Lung (tissue), 12 donors: Measurements from ENCODE around the gene BANF2. TPM values are rescaled to one million over a fixed set of nuclear protein-coding genes. Genes with fewer than 3 reads are reported as not detected.

Experiments
- ATAC-seq: fragments of 200-7000 bp; cut with Tn5 transposase; one replicate; pipeline ENCODE4 v1.9.1; 2020; ENCODE audit warnings: moderate number of reproducible peaks; ENCODE audit not compliant: insufficient read depth, low FRiP score
- DNase-seq, 3 donors: peaks; one replicate each; pipeline ENCODE4 v3.0.0-alpha.2; 2013 to 2017
- H3K27ac ChIP-seq, 2 donors: one replicate each; pipeline ENCODE4 v1.5.1; 2013; ENCODE audit warnings: mild to moderate bottlenecking in 2 of 2, moderate library complexity in 2 of 2, control low read depth in 1 of 2, inconsistent platforms in 1 of 2, low read depth in 1 of 2, low read length in 1 of 2
- H3K27me3 ChIP-seq, 3 donors: one replicate each; pipeline ENCODE4 v1.5.1; 2013; ENCODE audit warnings: low read length in 2 of 3; ENCODE audit not compliant: control insufficient read depth in 3 of 3, insufficient read depth in 3 of 3
- H3K36me3 ChIP-seq, 4 donors: one replicate each; pipeline ENCODE4 v1.5.1; 2013; ENCODE audit warnings: low read length in 4 of 4, mild to moderate bottlenecking in 1 of 4, moderate library complexity in 1 of 4; ENCODE audit not compliant: control insufficient read depth in 4 of 4, insufficient read depth in 4 of 4
- H3K4me1 ChIP-seq, 5 donors: one replicate each; pipeline ENCODE4 v1.5.1; 2013; ENCODE audit warnings: low read length in 5 of 5, mild to moderate bottlenecking in 2 of 5, moderate library complexity in 1 of 5; ENCODE audit not compliant: control insufficient read depth in 5 of 5, insufficient read depth in 5 of 5
- H3K4me3 ChIP-seq: one replicate; pipeline ENCODE4 v1.5.1; 2013; ENCODE audit warnings: mild to moderate bottlenecking, control low read depth, moderate library complexity
- H3K9ac ChIP-seq, 2 donors: one replicate each; pipeline ENCODE4 v1.5.1; 2013; ENCODE audit warnings: low read length in 2 of 2, control low read depth in 1 of 2; ENCODE audit not compliant: insufficient read depth in 1 of 2
- H3K9me3 ChIP-seq, 4 donors: one replicate each; pipeline ENCODE4 v1.5.1; 2013; ENCODE audit warnings: low read length in 3 of 4, mild to moderate bottlenecking in 1 of 4, moderate library complexity in 1 of 4; ENCODE audit not compliant: control insufficient read depth in 4 of 4, insufficient read depth in 3 of 4
- CTCF ChIP-seq: IDR thresholded peaks from 2 replicates; pipeline ENCODE4 v1.5.1; 2012; ENCODE audit warnings: mild to moderate bottlenecking; ENCODE audit errors: control extremely low read depth, extremely low read depth
- WGBS, 2 donors: extraction: QIAGEN DNeasy Blood & Tissue Kit; methylation state at CpG; one replicate each; pipeline ENCODE4 v1.1.7; 2013; 5-methylcytosine and 5-hydroxymethylcytosine counted together
- polyA plus RNA-seq, 2 donors: library from polyadenylated mRNA; stranded (reverse); fragments of 200-250 nt; gene quantifications; one replicate each; pipeline ENCODE4 v1.2.1, GENCODE V29; 2013
- total RNA-seq, 2 donors: library from RNA; depleted of rRNA in 1 of 2; stranded (reverse); fragments of >200 nt in 1 of 2; gene quantifications; one replicate each; pipeline ENCODE4 v1.2.1, GENCODE V29; 2014 to 2021
- donor health status: control.
- donor health status: control.
- donor health status: Bipolar disorder and iron deficiency.
- donor health status: healthy.
- donor health status: DM: yes; HTN: yes; CAD: no.

The BANF2 gene
- total and polyA plus RNA-seq, 4 donors, result not detected

GRCh38 chr20:17696287-17696686 is 3.5 kb upstream of the BANF2 start:
- ATAC-seq, result no peak
- WGBS, 2 donors, result 93 to 94% methylated on average over 1 of the region's 1 CpG
- H3K27me3 ChIP-seq, result no peaks in the 10 kb centered on the region
- H3K9me3 ChIP-seq, result no peaks in the 10 kb centered on the region
- no peak for TF ChIP-seq CTCF
- H3K36me3 ChIP-seq, result no peaks in the 10 kb centered on the region
- H3K4me1 ChIP-seq, result no peaks in the 10 kb centered on the region
- DNase-seq, result no peak
- H3K4me3 ChIP-seq, result no peak overlapping the region
- no peak overlapping the region for H3K9ac ChIP-seq
- no peak overlapping the region for H3K27ac ChIP-seq

- ATAC-seq (no peak), DNase-seq (no peak)
- Histone ChIP-seq H3K27ac (no peak overlapping the region), H3K27me3 (no peaks in the 10 kb centered on the region), H3K9me3 (no peaks in the 10 kb centered on the region), H3K9ac (no peak overlapping the region), H3K4me3 (no peak overlapping the region), H3K4me1 (no peaks in the 10 kb centered on the region), H3K36me3 (no peaks in the 10 kb centered on the region)
- 88 to 92% methylated on average over 1 of the region's 1 CpG for WGBS, 2 donors
- TF ChIP-seq CTCF, result no peak
These were observed 2.6 kb upstream of the BANF2 start for GRCh38 chr20:17697171-17697570.

- Histone ChIP-seq H3K9me3 (no peaks in the 10 kb centered on the region), H3K4me3 (no peak overlapping the region), H3K4me1 (no peaks in the 10 kb centered on the region), H3K27ac (no peak overlapping the region), H3K27me3 (no peaks in the 10 kb centered on the region), H3K36me3 (no peaks in the 10 kb centered on the region), H3K9ac (no peak overlapping the region)
- no peak for TF ChIP-seq CTCF
- 68 to 80% methylated on average over 5 of the region's 5 CpGs for WGBS, 2 donors
- ATAC-seq, result no peak
- DNase-seq, result no peak
These were observed 1.4 kb upstream of the BANF2 start for GRCh38 chr20:17698384-17698783.

- H3K36me3 ChIP-seq, result no peaks in the 10 kb centered on the region
- TF ChIP-seq CTCF, result no peak
- H3K27me3 ChIP-seq, result no peaks in the 10 kb centered on the region
- no peak overlapping the region for H3K9ac ChIP-seq
- no peak for DNase-seq
- no peak for ATAC-seq
- no peak overlapping the region for H3K27ac ChIP-seq
- no peak overlapping the region for H3K4me3 ChIP-seq
- H3K4me1 ChIP-seq, result no peaks in the 10 kb centered on the region
- WGBS, 2 donors, result 74 to 90% methylated on average over 7 of the region's 7 CpGs
- H3K9me3 ChIP-seq, result no peaks in the 10 kb centered on the region
These were observed 871 bp downstream of the BANF2 start for GRCh38 chr20:17700637-17701036.
